ENCODE data around the gene KLRB1.

- TF ChIP-seq CTCF (IDR thresholded peaks at IDR 0.05), result no peak
- no peak for TF ChIP-seq POLR2AphosphoS5 (IDR thresholded peaks at IDR 0.05)
- no peak for TF ChIP-seq POLR2A (IDR thresholded peaks at IDR 0.05)
Measured at GRCh38 chr12:9605483-9605882, 2.2 kb downstream of the KLRB1 start.
